Neural progenitor cell (in vitro differentiated cells): Measurements from ENCODE around the gene MARCOL. TPM values are rescaled to one million over a fixed set of nuclear protein-coding genes. Genes with fewer than 3 reads are reported as not detected.

Experiments
- DNase-seq: peaks from one replicate; pipeline ENCODE4 v3.0.0-alpha.2; 2016; ENCODE audit warnings: low spot score
- H2AFZ ChIP-seq: fragments of 200-600 bp; sonication (generic); replicated peaks from 2 replicates; pipeline ENCODE4 v1.6.1; 2016; ENCODE audit warnings: antibody characterized with exemption
- H3F3A ChIP-seq: fragments of 200-600 bp; sonication (generic); 2 replicates; pipeline ENCODE4 v1.6.1; 2016; ENCODE audit warnings: antibody characterized with exemption, low read depth
- H3K27ac ChIP-seq: fragments of 200-600 bp; sonication (generic); 2 replicates; pipeline ENCODE4 v1.5.1; 2016; ENCODE audit warnings: mild to moderate bottlenecking
- H3K27me3 ChIP-seq: fragments of 200-600 bp; sonication (generic); 2 replicates; pipeline ENCODE4 v1.6.1; 2016; ENCODE audit warnings: mild to moderate bottlenecking, moderate library complexity
- H3K36me3 ChIP-seq: fragments of 200-600 bp; sonication (generic); 2 replicates; pipeline ENCODE4 v1.5.1; 2016
- H3K4me1 ChIP-seq: fragments of 200-600 bp; sonication (generic); 2 replicates; pipeline ENCODE4 v1.6.1; 2016; ENCODE audit warnings: mixed run types
- H3K4me2 ChIP-seq: fragments of 200-600 bp; sonication (generic); 2 replicates; pipeline ENCODE4 v1.6.1; 2016
- H3K4me3 ChIP-seq: fragments of 200-600 bp; sonication (generic); 2 replicates; pipeline ENCODE4 v1.5.1; 2016
- H3K79me2 ChIP-seq: fragments of 200-600 bp; sonication (generic); 2 replicates; pipeline ENCODE4 v1.6.1; 2016; ENCODE audit warnings: low read depth
- H3K9ac ChIP-seq: fragments of 200-600 bp; sonication (generic); 2 replicates; pipeline ENCODE4 v1.6.1; 2016
- H3K9me3 ChIP-seq: fragments of 200-600 bp; sonication (generic); 2 replicates; pipeline ENCODE4 v1.5.1; 2016; ENCODE audit warnings: low read depth
- H4K20me1 ChIP-seq: fragments of 200-600 bp; sonication (generic); 2 replicates; pipeline ENCODE4 v1.6.1; 2016; ENCODE audit warnings: low read depth
- H3K27ac Mint-ChIP-seq: 3 replicates; pipeline ENCODE4 v1.8.0; 2021; ENCODE audit warnings: mixed read lengths
- H3K27me3 Mint-ChIP-seq: 2 replicates; pipeline ENCODE4 v1.8.0; 2022; ENCODE audit warnings: low read depth, mild to moderate bottlenecking, inconsistent platforms, moderate library complexity, mixed read lengths; ENCODE audit not compliant: insufficient read depth
- H3K36me3 Mint-ChIP-seq: 3 replicates; pipeline ENCODE4 v1.8.0; 2021; ENCODE audit warnings: mixed read lengths
- H3K4me1 Mint-ChIP-seq: 3 replicates; pipeline ENCODE4 v1.8.0; 2021; ENCODE audit warnings: mixed read lengths
- H3K4me3 Mint-ChIP-seq: 3 replicates; pipeline ENCODE4 v1.8.0; 2021; ENCODE audit warnings: mild to moderate bottlenecking, moderate library complexity, mixed read lengths
- H3K9me3 Mint-ChIP-seq: 3 replicates; pipeline ENCODE4 v1.8.0; 2020; ENCODE audit warnings: mixed read lengths
- EZH2 ChIP-seq: fragments of 200-600 bp; sonication (generic); IDR thresholded peaks from 2 replicates; pipeline ENCODE4 v1.6.1; 2017; ENCODE audit warnings: antibody characterized with exemption, mild to moderate bottlenecking, moderate library complexity
- EZH2phosphoT487 ChIP-seq: fragments of 200-600 bp; sonication (generic); IDR thresholded peaks from 2 replicates; pipeline ENCODE4 v1.6.1; 2017; ENCODE audit warnings: antibody characterized with exemption
- total RNA-seq: library from RNA; depleted of rRNA; stranded (reverse); fragments of >200 nt; gene quantifications from 2 replicates; pipeline ENCODE4 v1.2.3, GENCODE V29; 2015; ENCODE audit warnings: low replicate concordance
- TF ChIP-seq, protein P1 (sequence below): fragments of 200-600 bp; sonication (generic); IDR thresholded peaks from 2 replicates; pipeline ENCODE4 v1.5.1; 2017; ENCODE audit warnings: antibody characterized with exemption, mild to moderate bottlenecking

MARCOL gene
- total RNA-seq, 1 donor from 2014 or later, result not detected

DNA sequence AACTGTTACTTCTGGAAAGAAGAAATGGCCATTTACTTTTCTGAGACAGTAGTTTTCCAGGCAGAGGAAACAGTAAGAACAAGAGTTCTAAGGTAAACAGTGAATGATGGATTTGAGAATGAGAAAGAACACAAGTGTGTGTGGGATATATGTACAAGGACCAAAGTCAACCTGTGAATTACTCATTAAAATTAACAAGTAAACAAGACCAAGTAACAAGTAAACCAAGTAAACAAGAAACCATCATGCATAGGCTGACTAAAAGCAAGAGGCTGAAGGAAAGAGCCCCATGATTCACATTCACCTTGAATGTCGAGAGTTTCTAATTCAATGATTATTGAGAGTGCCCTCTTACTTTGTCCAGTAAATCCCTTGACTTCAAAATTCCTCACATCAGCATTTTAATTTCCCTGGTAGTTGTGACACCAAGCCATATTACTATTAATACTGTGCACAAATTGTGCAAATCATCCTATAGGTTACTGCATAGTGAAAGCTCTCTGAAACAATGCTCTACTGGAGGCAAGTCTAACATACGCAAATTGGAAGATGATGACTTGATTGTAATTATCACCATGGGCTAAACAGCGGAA is 9.8 kb upstream of the MARCOL start:
- Mint-ChIP-seq H3K4me3 (no peak overlapping the region), H3K4me1 (peaks cover 4% of the 10 kb centered on the region), H3K27me3 (no peaks in the 10 kb centered on the region), H3K9me3 (peaks cover 2% of the 10 kb centered on the region), H3K27ac (no peak overlapping the region), H3K36me3 (no peaks in the 10 kb centered on the region)
- Histone ChIP-seq H3K9me3 (no peaks in the 10 kb centered on the region), H3K4me1 (no peaks in the 10 kb centered on the region), H3K27ac (no peak overlapping the region), H3K27me3 (no peaks in the 10 kb centered on the region), H3K9ac (no peak overlapping the region), H3K36me3 (no peaks in the 10 kb centered on the region), H3K4me2 (no peak overlapping the region), H3K79me2 (no peaks in the 10 kb centered on the region), H2AFZ (no peak overlapping the region), H3F3A (no peaks in the 10 kb centered on the region), H4K20me1 (no peaks in the 10 kb centered on the region), H3K4me3 (no peak overlapping the region)
- TF ChIP-seq, protein P1, sequence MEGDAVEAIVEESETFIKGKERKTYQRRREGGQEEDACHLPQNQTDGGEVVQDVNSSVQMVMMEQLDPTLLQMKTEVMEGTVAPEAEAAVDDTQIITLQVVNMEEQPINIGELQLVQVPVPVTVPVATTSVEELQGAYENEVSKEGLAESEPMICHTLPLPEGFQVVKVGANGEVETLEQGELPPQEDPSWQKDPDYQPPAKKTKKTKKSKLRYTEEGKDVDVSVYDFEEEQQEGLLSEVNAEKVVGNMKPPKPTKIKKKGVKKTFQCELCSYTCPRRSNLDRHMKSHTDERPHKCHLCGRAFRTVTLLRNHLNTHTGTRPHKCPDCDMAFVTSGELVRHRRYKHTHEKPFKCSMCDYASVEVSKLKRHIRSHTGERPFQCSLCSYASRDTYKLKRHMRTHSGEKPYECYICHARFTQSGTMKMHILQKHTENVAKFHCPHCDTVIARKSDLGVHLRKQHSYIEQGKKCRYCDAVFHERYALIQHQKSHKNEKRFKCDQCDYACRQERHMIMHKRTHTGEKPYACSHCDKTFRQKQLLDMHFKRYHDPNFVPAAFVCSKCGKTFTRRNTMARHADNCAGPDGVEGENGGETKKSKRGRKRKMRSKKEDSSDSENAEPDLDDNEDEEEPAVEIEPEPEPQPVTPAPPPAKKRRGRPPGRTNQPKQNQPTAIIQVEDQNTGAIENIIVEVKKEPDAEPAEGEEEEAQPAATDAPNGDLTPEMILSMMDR, result no peak
- TF ChIP-seq EZH2, result no peak
- TF ChIP-seq EZH2phosphoT487, result no peak
- DNase-seq, result no peak

DNA sequence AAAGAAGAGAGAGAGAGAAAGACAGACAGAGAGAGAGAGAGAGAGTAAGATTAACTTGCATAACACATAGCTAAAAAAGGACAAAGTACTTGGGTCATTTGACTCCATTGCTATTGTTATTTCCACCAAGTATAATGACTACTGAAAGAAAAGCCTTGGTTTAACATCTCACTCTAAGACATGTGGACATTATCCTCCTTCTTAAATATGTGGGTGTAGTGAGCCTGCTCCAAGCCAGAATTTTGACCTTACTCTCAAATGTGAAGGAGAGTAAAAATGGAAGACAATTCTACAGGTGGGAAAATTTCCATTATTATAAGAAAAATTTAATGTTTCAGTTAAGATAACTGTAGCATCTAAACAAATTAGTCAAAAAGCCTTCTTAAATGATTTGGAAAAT is 8.5 kb upstream of the MARCOL start:
- Histone ChIP-seq H2AFZ (no peak overlapping the region), H3K9ac (no peak overlapping the region), H3K27me3 (no peaks in the 10 kb centered on the region), H3K4me1 (no peaks in the 10 kb centered on the region), H3K27ac (no peak overlapping the region), H3K4me3 (no peak overlapping the region), H4K20me1 (no peaks in the 10 kb centered on the region), H3F3A (no peaks in the 10 kb centered on the region), H3K4me2 (no peak overlapping the region), H3K9me3 (no peaks in the 10 kb centered on the region), H3K79me2 (no peaks in the 10 kb centered on the region), H3K36me3 (no peaks in the 10 kb centered on the region)
- Mint-ChIP-seq H3K4me3 (no peak overlapping the region), H3K27me3 (no peaks in the 10 kb centered on the region), H3K9me3 (peaks cover 2% of the 10 kb centered on the region), H3K4me1 (peaks cover 4% of the 10 kb centered on the region), H3K27ac (no peak overlapping the region), H3K36me3 (no peaks in the 10 kb centered on the region)
- DNase-seq, result no peak
- TF ChIP-seq EZH2phosphoT487 (no peak), EZH2 (no peak)
- TF ChIP-seq, protein P1, result no peak

DNA sequence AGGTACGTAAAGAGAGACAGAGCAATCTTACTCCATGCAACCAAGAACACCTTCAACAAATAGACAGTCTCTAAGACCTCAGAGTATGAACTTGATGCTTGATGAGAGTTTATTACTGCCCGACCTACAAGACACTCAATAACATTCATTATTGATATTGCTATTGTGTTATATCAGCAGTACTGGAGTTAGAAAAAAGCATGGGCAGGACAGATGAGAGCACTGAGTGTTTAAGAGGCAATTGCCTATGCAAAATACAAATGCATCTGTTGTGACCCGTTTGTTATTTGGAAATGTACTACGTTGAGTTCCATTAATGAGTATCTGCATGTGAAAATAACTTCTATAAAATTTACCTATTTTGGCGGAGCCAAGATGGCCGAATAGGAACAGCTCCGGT is 8.1 kb upstream of the MARCOL start:
- Mint-ChIP-seq H3K27me3 (no peaks in the 10 kb centered on the region), H3K4me1 (peaks cover 4% of the 10 kb centered on the region), H3K9me3 (peaks cover 2% of the 10 kb centered on the region), H3K27ac (no peak overlapping the region), H3K4me3 (no peak overlapping the region), H3K36me3 (no peaks in the 10 kb centered on the region)
- Histone ChIP-seq H3K27me3 (no peaks in the 10 kb centered on the region), H3K9ac (no peak overlapping the region), H3K79me2 (no peaks in the 10 kb centered on the region), H3K4me3 (no peak overlapping the region), H3F3A (no peaks in the 10 kb centered on the region), H4K20me1 (no peaks in the 10 kb centered on the region), H3K4me1 (no peaks in the 10 kb centered on the region), H3K4me2 (no peak overlapping the region), H3K27ac (no peak overlapping the region), H2AFZ (no peak overlapping the region), H3K9me3 (no peaks in the 10 kb centered on the region), H3K36me3 (no peaks in the 10 kb centered on the region)
- TF ChIP-seq EZH2phosphoT487 (no peak), EZH2 (no peak)
- TF ChIP-seq, protein P1, result no peak
- DNase-seq, result no peak
